H1 (cell line): ENCODE measurements around the gene DNASE2B. TPM values are rescaled to one million over a fixed set of nuclear protein-coding genes. Genes with fewer than 3 reads are reported as not detected.

Source experiments
- JUN ChIP-seq: IDR thresholded peaks from 2 replicates; pipeline ENCODE4 v1.6.1; 2011; ENCODE audit warnings: low read depth, mild to moderate bottlenecking, improper control_type of control experiment, low read length
- TBP ChIP-seq: IDR thresholded peaks from 2 replicates; pipeline ENCODE4 v1.6.1; 2011; ENCODE audit warnings: low read depth, low read length, improper control_type of control experiment
- polyA plus RNA-seq, 7 experiments: library from polyadenylated mRNA; depleted of rRNA in 3 of 7; stranded (reverse) in 5 of 7; unstranded in 2 of 7; fragments of >200 nt in 5 of 7; fragments of 200-250 nt in 2 of 7; gene quantifications; 1 replicate in 5 of 7; 2 replicates in 1 of 7; 4 replicates in 1 of 7; pipeline versions ENCODE4 v1.2.1 to v1.2.3, GENCODE V29; 2011 to 2013; ENCODE audit warnings: missing spikeins in 2 of 7, mixed read lengths in 2 of 7
- total RNA-seq: library from RNA; stranded (reverse); fragmentation: NEBNext Ultra II Directional; extraction: Animal tissue kit (Norgen Biotek cat#: 25700); gene quantifications from 2 replicates; pipeline ENCODE4 v1.2.1, GENCODE V29; 2021

DNASE2B gene
- total and polyA plus RNA-seq, 2 of the 8 experiments (the other 6 are each of a cell fraction or from before 2014, with no cell fraction given): not detected

- TF ChIP-seq JUN (no peak), TBP (no peak)
These were observed 20.7 kb upstream of the DNASE2B start (continued) for GRCh38 chr1:84377480-84378095.
